Mesendoderm (in vitro differentiated cells): ENCODE results near the gene PTPRF.
A peak's percentile ranks its signal among the peaks of the same experiment; 100 is the strongest.

Experiments used
- DNase-seq: peaks from one replicate; pipeline ENCODE4 v3.0.0; 2013
- H2AK5ac ChIP-seq: 2 replicates; pipeline ENCODE4 v1.6.1; 2013; ENCODE audit warnings: low read length, inconsistent platforms
- H2BK120ac ChIP-seq: 2 replicates; pipeline ENCODE4 v1.6.1; 2013; ENCODE audit warnings: low read depth, mild to moderate bottlenecking, low read length, moderate library complexity, mixed read lengths
- H2BK15ac ChIP-seq: replicated peaks from 2 replicates; pipeline ENCODE4 v1.6.1; 2013; ENCODE audit warnings: low read depth, mild to moderate bottlenecking, moderate library complexity
- H2BK5ac ChIP-seq: 2 replicates; pipeline ENCODE4 v1.6.1; 2013; ENCODE audit warnings: low read length, inconsistent platforms
- H3K18ac ChIP-seq: 2 replicates; pipeline ENCODE4 v1.6.1; 2013; ENCODE audit warnings: mild to moderate bottlenecking, low read length, mixed read lengths
- H3K23ac ChIP-seq: one replicate; pipeline ENCODE4 v1.6.1; 2013; ENCODE audit warnings: low read length
- H3K27ac ChIP-seq: 2 replicates; pipeline ENCODE4 v1.5.1; 2013; ENCODE audit warnings: low read depth, mild to moderate bottlenecking, inconsistent platforms, low read length, moderate library complexity
- H3K27me3 ChIP-seq: 2 replicates; pipeline ENCODE4 v1.6.1; 2013; ENCODE audit warnings: low read length, control low read depth, mild to moderate bottlenecking, inconsistent platforms; ENCODE audit not compliant: insufficient read depth, poor library complexity
- H3K36me3 ChIP-seq: 2 replicates; pipeline ENCODE4 v1.6.1; 2013; ENCODE audit warnings: low read length, inconsistent platforms; ENCODE audit not compliant: control insufficient read depth, insufficient read depth
- H3K4ac ChIP-seq: one replicate; pipeline ENCODE4 v1.6.1; 2013; ENCODE audit warnings: low read depth, mild to moderate bottlenecking, low read length, moderate library complexity
- H3K4me1 ChIP-seq: 2 replicates; pipeline ENCODE4 v1.6.1; 2013; ENCODE audit warnings: low read depth, low read length, inconsistent platforms; ENCODE audit not compliant: control insufficient read depth
- H3K4me2 ChIP-seq: 2 replicates; pipeline ENCODE4 v1.6.1; 2013; ENCODE audit warnings: low read length
- H3K4me3 ChIP-seq: 2 replicates; pipeline ENCODE4 v1.5.1; 2013; ENCODE audit warnings: mild to moderate bottlenecking, low read length
- H3K56ac ChIP-seq: one replicate; pipeline ENCODE4 v1.6.1; 2013; ENCODE audit warnings: low read length
- H3K79me1 ChIP-seq: 2 replicates; pipeline ENCODE4 v1.6.1; 2013; ENCODE audit warnings: low read length, inconsistent platforms
- H3K79me2 ChIP-seq: 2 replicates; pipeline ENCODE4 v1.6.1; 2013; ENCODE audit warnings: mild to moderate bottlenecking, low read length; ENCODE audit not compliant: control insufficient read depth, insufficient read depth
- H3K9ac ChIP-seq: 2 replicates; pipeline ENCODE4 v1.6.1; 2013; ENCODE audit warnings: low read length, inconsistent platforms
- H4K5ac ChIP-seq: one replicate; pipeline ENCODE4 v1.6.1; 2013; ENCODE audit warnings: low read length
- H4K8ac ChIP-seq: one replicate; pipeline ENCODE4 v1.6.1; 2013; ENCODE audit warnings: low read depth, mild to moderate bottlenecking, control low read depth, low read length, moderate library complexity
- WGBS: extraction: QIAGEN DNeasy Blood & Tissue Kit; methylation state at CpG from one replicate; pipeline ENCODE4 v1.1.7; 2013; ENCODE audit warnings: low lambda C conversion rate, missing lambda C conversion rate; ENCODE audit not compliant: insufficient coverage; ENCODE audit errors: extremely low coverage; 5-methylcytosine and 5-hydroxymethylcytosine counted together

Gene PTPRF

DNA sequence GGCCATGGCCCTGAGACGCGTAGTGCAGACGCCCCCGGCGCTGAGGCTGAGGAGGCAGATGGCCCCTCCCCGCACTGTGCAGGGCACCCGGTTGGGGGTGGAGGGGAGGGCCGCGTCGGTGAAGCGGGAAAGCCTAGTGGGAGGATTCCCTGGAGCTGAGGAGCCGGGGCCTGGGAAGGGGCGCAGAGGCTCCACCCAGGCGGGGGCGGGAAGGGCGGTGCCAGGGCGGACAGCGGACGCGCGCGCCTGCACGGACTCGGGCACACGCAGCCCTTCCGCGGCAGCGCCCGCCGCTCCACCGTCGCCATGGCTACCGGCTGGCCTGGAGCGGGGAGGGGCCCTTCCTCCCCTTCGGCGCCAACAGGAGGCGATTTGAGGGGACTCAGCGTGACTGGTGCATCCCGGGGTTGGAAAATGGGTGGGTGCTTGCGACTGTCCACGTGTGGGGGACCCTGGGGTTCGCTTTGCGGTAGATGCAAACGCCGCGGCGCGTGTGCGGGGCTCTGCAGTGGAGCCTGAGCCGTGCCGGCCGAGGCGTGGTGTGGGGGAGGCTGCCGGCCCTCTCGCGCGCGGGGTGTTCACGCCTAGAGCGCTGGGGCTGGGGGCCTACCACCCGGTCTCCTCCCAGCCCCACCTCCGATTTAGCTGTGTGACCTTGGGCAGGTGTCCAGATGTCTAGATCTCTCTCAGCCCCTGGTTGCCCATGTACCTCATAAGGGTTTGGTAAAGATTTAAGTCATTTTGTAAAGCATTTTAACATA lies 35.1 kb downstream of the PTPRF start:
- peak; percentile 83 for DNase-seq
- Histone ChIP-seq H3K79me1 (peaks cover 12% of the 10 kb centered on the region), H3K4ac (no peak overlapping the region), H3K36me3 (peaks cover 2% of the 10 kb centered on the region), H2BK5ac (no peak overlapping the region), H3K27me3 (no peaks in the 10 kb centered on the region), H3K9ac (peak overlapping the region; percentile 65), H3K4me3 (no peak overlapping the region), H3K23ac (peak overlapping the region; percentile 48), H3K27ac (no peak overlapping the region), H3K4me1 (peaks cover 15% of the 10 kb centered on the region), H4K8ac (no peak overlapping the region), H2BK120ac (no peak overlapping the region), H3K56ac (peak overlapping the region; percentile 78), H3K79me2 (no peaks in the 10 kb centered on the region), H3K4me2 (peak overlapping the region; percentile 56), H3K18ac (no peak overlapping the region), H2AK5ac (no peak overlapping the region), H4K5ac (no peak overlapping the region), H2BK15ac (no peak overlapping the region)
- no CpG with 5 or more reads among the region's 62 CpGs for WGBS

- Histone ChIP-seq H2BK15ac (no peak overlapping the region), H3K4me3 (no peak overlapping the region), H3K27ac (no peak overlapping the region), H3K79me1 (peaks cover 9% of the 10 kb centered on the region), H4K8ac (no peak overlapping the region), H3K9ac (no peak overlapping the region), H2AK5ac (no peak overlapping the region), H3K23ac (no peak overlapping the region), H3K4ac (no peak overlapping the region), H2BK120ac (no peak overlapping the region), H3K79me2 (no peaks in the 10 kb centered on the region), H3K56ac (no peak overlapping the region), H3K4me2 (no peak overlapping the region), H3K36me3 (peaks cover 5% of the 10 kb centered on the region), H4K5ac (no peak overlapping the region), H3K4me1 (peaks cover 15% of the 10 kb centered on the region), H3K18ac (no peak overlapping the region), H3K27me3 (no peaks in the 10 kb centered on the region), H2BK5ac (no peak overlapping the region)
- no CpG with 5 or more reads among the region's 16 CpGs for WGBS
- no peak for DNase-seq
Observed at GRCh38 chr1:43566382-43567044, 35.8 kb downstream of the PTPRF start.

- no peak overlapping the region for H4K8ac ChIP-seq
- H3K79me2 ChIP-seq, result no peaks in the 10 kb centered on the region
- peaks cover 7% of the 10 kb centered on the region for H3K79me1 ChIP-seq
- H3K4ac ChIP-seq, result no peak overlapping the region
- H4K5ac ChIP-seq, result no peak overlapping the region
- no peak overlapping the region for H2AK5ac ChIP-seq
- no peak overlapping the region for H3K4me3 ChIP-seq
- H2BK5ac ChIP-seq, result no peak overlapping the region
- no peak overlapping the region for H3K27ac ChIP-seq
- H3K4me2 ChIP-seq, result no peak overlapping the region
- H3K36me3 ChIP-seq, result peaks cover 7% of the 10 kb centered on the region
- no peak overlapping the region for H3K9ac ChIP-seq
- no peaks in the 10 kb centered on the region for H3K27me3 ChIP-seq
- H3K4me1 ChIP-seq, result peaks cover 9% of the 10 kb centered on the region
- DNase-seq, result no peak
- WGBS, result no CpG with 5 or more reads among the region's 6 CpGs
- H3K18ac ChIP-seq, result no peak overlapping the region
- no peak overlapping the region for H2BK120ac ChIP-seq
- no peak overlapping the region for H3K23ac ChIP-seq
- no peak overlapping the region for H2BK15ac ChIP-seq
- H3K56ac ChIP-seq, result no peak overlapping the region
Observed at GRCh38 chr1:43569175-43569574, 38.5 kb downstream of the PTPRF start.

DNA sequence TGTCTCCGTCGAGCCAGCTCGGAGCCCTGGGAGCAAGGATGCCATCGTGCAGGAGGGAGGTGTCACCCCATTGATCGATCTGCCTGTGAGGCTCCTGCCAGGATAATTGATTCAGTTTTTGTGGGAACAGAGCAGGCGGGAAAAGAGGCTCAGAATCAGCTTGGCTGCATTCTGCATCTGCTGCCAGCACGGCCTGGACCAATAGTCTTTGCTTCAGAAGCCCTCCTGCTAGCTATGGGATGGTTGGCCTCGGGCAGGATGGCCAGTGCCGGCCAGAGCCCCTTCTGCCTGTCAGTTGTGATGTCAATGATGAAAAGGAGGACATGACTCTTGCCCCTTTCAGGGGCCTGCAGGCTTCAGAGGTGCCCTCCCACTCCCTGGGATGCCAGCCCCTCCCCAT lies 39.6 kb downstream of the PTPRF start:
- no peak overlapping the region for H3K56ac ChIP-seq
- no peak overlapping the region for H3K4me2 ChIP-seq
- no peak overlapping the region for H3K9ac ChIP-seq
- no peak overlapping the region for H3K4ac ChIP-seq
- peaks cover 7% of the 10 kb centered on the region for H3K36me3 ChIP-seq
- H3K79me1 ChIP-seq, result peaks cover 2% of the 10 kb centered on the region
- H2BK5ac ChIP-seq, result no peak overlapping the region
- no peaks in the 10 kb centered on the region for H3K27me3 ChIP-seq
- WGBS, result no CpG with 5 or more reads among the region's 9 CpGs
- no peak overlapping the region for H2BK120ac ChIP-seq
- H3K23ac ChIP-seq, result no peak overlapping the region
- H3K27ac ChIP-seq, result no peak overlapping the region
- no peak overlapping the region for H2AK5ac ChIP-seq
- no peak overlapping the region for H2BK15ac ChIP-seq
- H4K5ac ChIP-seq, result no peak overlapping the region
- no peak overlapping the region for H3K4me3 ChIP-seq
- H3K4me1 ChIP-seq, result peaks cover under 1% of the 10 kb centered on the region
- no peak for DNase-seq
- H3K18ac ChIP-seq, result no peak overlapping the region
- no peaks in the 10 kb centered on the region for H3K79me2 ChIP-seq
- no peak overlapping the region for H4K8ac ChIP-seq

GRCh38 chr1:43570715-43571114 lies 40.0 kb downstream of the PTPRF start:
- Histone ChIP-seq H3K4me2 (no peak overlapping the region), H3K27ac (no peak overlapping the region), H2BK120ac (no peak overlapping the region), H4K5ac (no peak overlapping the region), H2BK5ac (no peak overlapping the region), H3K18ac (no peak overlapping the region), H3K23ac (no peak overlapping the region), H3K27me3 (no peaks in the 10 kb centered on the region), H2AK5ac (no peak overlapping the region), H3K36me3 (peaks cover 7% of the 10 kb centered on the region), H3K79me2 (no peaks in the 10 kb centered on the region), H3K4ac (no peak overlapping the region), H2BK15ac (no peak overlapping the region), H3K56ac (no peak overlapping the region), H3K4me3 (no peak overlapping the region), H3K4me1 (no peaks in the 10 kb centered on the region), H4K8ac (no peak overlapping the region), H3K79me1 (peaks cover 2% of the 10 kb centered on the region), H3K9ac (no peak overlapping the region)
- no CpG with 5 or more reads among the region's 14 CpGs for WGBS
- no peak for DNase-seq
